Bronchial epithelial cell (primary cell): Measurements from ENCODE around the gene PLA2G4D. TPM values are rescaled to one million over a fixed set of nuclear protein-coding genes. Genes with fewer than 3 reads are reported as not detected.

Experiments
- DNase-seq: peaks from one replicate; pipeline ENCODE4 v3.0.0-alpha.2; 2010; ENCODE audit warnings: low read depth
- FAIRE-seq: peaks from 2 replicates; lab custom pipeline; 2011; peaks lifted over from hg19 to GRCh38; lab: Jason Lieb, UNC
- H3K27me3 ChIP-seq: 2 replicates; pipeline ENCODE4 v1.5.1; 2011; ENCODE audit warnings: low read length; ENCODE audit not compliant: control insufficient read depth, insufficient read depth
- H3K36me3 ChIP-seq: 2 replicates; pipeline ENCODE4 v1.5.1; 2011; ENCODE audit warnings: low read length; ENCODE audit not compliant: control insufficient read depth, insufficient read depth
- H3K4me3 ChIP-seq: 2 replicates; pipeline ENCODE4 v1.5.1; 2011; ENCODE audit warnings: mild to moderate bottlenecking, low read depth, low read length, control low read depth
- CTCF ChIP-seq: IDR thresholded peaks from 2 replicates; pipeline ENCODE4 v1.5.1; 2011; ENCODE audit warnings: mild to moderate bottlenecking, moderate library complexity, low read length, control low read depth, inconsistent platforms; ENCODE audit not compliant: insufficient read depth, severe bottlenecking
- total RNA-seq: library from RNA; depleted of rRNA; stranded (reverse); fragments of >200 nt; gene quantifications from 2 replicates; pipeline ENCODE4 v1.2.1, GENCODE V29; 2014

The PLA2G4D gene
- total RNA-seq, 1 donor from 2014 or later: under 0.01 TPM

GRCh38 chr15:42139596-42139995, 45.2 kb upstream of the PLA2G4D start:
- no peaks in the 10 kb centered on the region for H3K36me3 ChIP-seq
- DNase-seq (no peak), FAIRE-seq (no peak)
- peaks cover 1% of the 10 kb centered on the region for H3K27me3 ChIP-seq
- no peak for TF ChIP-seq CTCF
- no peak overlapping the region for H3K4me3 ChIP-seq

GRCh38 chr15:42138968-42139386, 44.6 kb upstream of the PLA2G4D start:
- Histone ChIP-seq H3K27me3 (peaks cover 1% of the 10 kb centered on the region), H3K36me3 (no peaks in the 10 kb centered on the region), H3K4me3 (no peak overlapping the region)
- FAIRE-seq (no peak), DNase-seq (no peak)
- TF ChIP-seq CTCF: no peak

GRCh38 chr15:42138411-42138810, 44.0 kb upstream of the PLA2G4D start:
- Histone ChIP-seq H3K27me3 (no peaks in the 10 kb centered on the region), H3K36me3 (no peaks in the 10 kb centered on the region), H3K4me3 (no peak overlapping the region)
- TF ChIP-seq CTCF: no peak
- FAIRE-seq (no peak), DNase-seq (no peak)

- FAIRE-seq (no peak), DNase-seq (peak; percentile 54)
- no peak overlapping the region for H3K4me3 ChIP-seq
- TF ChIP-seq CTCF: peak; percentile 47
- H3K36me3 ChIP-seq: no peaks in the 10 kb centered on the region
- no peaks in the 10 kb centered on the region for H3K27me3 ChIP-seq
These were observed 43.3 kb upstream of the PLA2G4D start for GRCh38 chr15:42137461-42138261.

GRCh38 chr15:42136513-42136912, 42.2 kb upstream of the PLA2G4D start:
- no peak for TF ChIP-seq CTCF
- FAIRE-seq (no peak), DNase-seq (no peak)
- H3K27me3 ChIP-seq: no peaks in the 10 kb centered on the region
- H3K36me3 ChIP-seq: no peaks in the 10 kb centered on the region
- no peak overlapping the region for H3K4me3 ChIP-seq
